Measurements from ENCODE around the gene TCEAL7. TPM values are rescaled to one million over a fixed set of nuclear protein-coding genes. Genes with fewer than 3 reads are reported as not detected.
"Not testable (repeated sequence)": the region's sequence is repeated elsewhere in the genome, so short reads cannot be mapped to it uniquely, and the experiment has no call there.

The TCEAL7 gene
- total RNA-seq, 4 donors from 2014 or later: 6.1 to 15.9 (median 8.2) TPM

GRCh38 chrX:103344606-103345005 lies 14.6 kb downstream of the TCEAL7 start:
- Histone ChIP-seq H3K27me3 (peaks cover 0 to 53% of the 10 kb centered on the region in 2 donors), H3K4me1 (no peaks in the 10 kb centered on the region), H3K27ac (no peak overlapping the region), H3K9me3 (no peaks in the 10 kb centered on the region), H3K36me3 (no peaks in the 10 kb centered on the region), H3K4me3 (no peak overlapping the region)
- no peak for DNase-seq (ENCODE audit: low spot score in 2 of 2)
- WGBS, 2 donors: 56 to 65% methylated on average over 2 of the region's 2 CpGs
- TF ChIP-seq EP300 (IDR thresholded peaks at IDR 0.05) (no peak), CTCF (IDR thresholded peaks at IDR 0.05) (no peak), POLR2A (IDR thresholded peaks at IDR 0.05) (no peak)

GRCh38 chrX:103347682-103348397 lies 17.8 kb downstream of the TCEAL7 start:
- no peaks in the 10 kb centered on the region for H3K36me3 ChIP-seq
- H3K27ac ChIP-seq: no peak overlapping the region
- TF ChIP-seq CTCF (IDR thresholded peaks at IDR 0.05) (no peak), POLR2A (IDR thresholded peaks at IDR 0.05) (no peak), EP300 (IDR thresholded peaks at IDR 0.05) (no peak)
- no peak overlapping the region for H3K4me3 ChIP-seq
- 42 to 50% methylated on average over 28 to 29 of the region's 29 CpGs for WGBS, 2 donors
- no peak for DNase-seq (ENCODE audit: low spot score in 2 of 2)
- H3K9me3 ChIP-seq: no peaks in the 10 kb centered on the region
- H3K4me1 ChIP-seq: no peaks in the 10 kb centered on the region
- peaks cover 0 to 49% of the 10 kb centered on the region in 2 donors for H3K27me3 ChIP-seq

GRCh38 chrX:103356130-103356798 lies 26.2 kb downstream of the TCEAL7 start, which contains the start of gene TCEAL9:
TCEAL9 (plus strand) TSS chrX:103356506; CDS start chrX:103357685, 1,179 bp downstream.
- peak within 1 kb of the TSS; percentile 54 to 69 (median 60) for H3K4me3 ChIP-seq
- H3K9me3 ChIP-seq: no peaks in the 10 kb centered on the region
- DNase-seq (ENCODE audit: low spot score in 2 of 2): peak; percentile 20 to 65
- peaks cover 0 to 12% of the 10 kb centered on the region in 2 donors for H3K27me3 ChIP-seq
- H3K4me1 ChIP-seq: no peaks in the 10 kb centered on the region
- TF ChIP-seq CTCF (IDR thresholded peaks at IDR 0.05): no peak
- peak; percentile 88 for TF ChIP-seq POLR2A (IDR thresholded peaks at IDR 0.05)
- peak in 1 of 2 donors; percentile 96 for TF ChIP-seq EP300 (IDR thresholded peaks at IDR 0.05)
- H3K36me3 ChIP-seq: no peaks in the 10 kb centered on the region
- 0 to 37% methylated on average over 17 to 18 of the region's 18 CpGs for WGBS, 2 donors
- H3K27ac ChIP-seq: peak within 1 kb of the TSS; percentile 81 to 97 (median 94)

- peak overlapping the region; percentile 81 to 97 (median 94) for H3K27ac ChIP-seq
- H3K27me3 ChIP-seq: peaks cover 0 to 12% of the 10 kb centered on the region in 2 donors
- no peaks in the 10 kb centered on the region for H3K9me3 ChIP-seq
- no peaks in the 10 kb centered on the region for H3K36me3 ChIP-seq
- WGBS, 2 donors: 2 to 20% methylated on average over 13 of the region's 13 CpGs
- no peaks in the 10 kb centered on the region for H3K4me1 ChIP-seq
- TF ChIP-seq CTCF (IDR thresholded peaks at IDR 0.05) (no peak), POLR2A (IDR thresholded peaks at IDR 0.05) (no peak), EP300 (IDR thresholded peaks at IDR 0.05) (no peak)
- H3K4me3 ChIP-seq: peak overlapping the region; percentile 54 to 69 (median 60)
- peak in 1 of 2 donors; percentile 16 for DNase-seq (ENCODE audit: low spot score in 2 of 2)
Observed at GRCh38 chrX:103356858-103357257, 26.8 kb downstream of the TCEAL7 start.

- Histone ChIP-seq H3K4me3 (peak overlapping the region in 1 of 4 donors; percentile 69), H3K4me1 (no peaks in the 10 kb centered on the region), H3K36me3 (no peaks in the 10 kb centered on the region), H3K27me3 (peaks cover 0 to 12% of the 10 kb centered on the region in 2 donors), H3K9me3 (no peaks in the 10 kb centered on the region), H3K27ac (peak overlapping the region in 3 of 4 donors; percentile 81 to 97 (median 92))
- no peak for DNase-seq (ENCODE audit: low spot score in 2 of 2)
- TF ChIP-seq CTCF (IDR thresholded peaks at IDR 0.05) (no peak), EP300 (IDR thresholded peaks at IDR 0.05) (no peak), POLR2A (IDR thresholded peaks at IDR 0.05) (no peak)
- WGBS, 2 donors: 89 to 93% methylated on average over 2 of the region's 2 CpGs
Observed at GRCh38 chrX:103357871-103358270, 27.8 kb downstream of the TCEAL7 start.

GRCh38 chrX:103359605-103360004 lies 29.6 kb downstream of the TCEAL7 start:
- not testable (repeated sequence) for H3K4me3 ChIP-seq; H3K27ac ChIP-seq; H3K4me1 ChIP-seq; H3K9me3 ChIP-seq; DNase-seq (ENCODE audit: low spot score in 2 of 2); H3K36me3 ChIP-seq
- peaks cover 0 to 12% of the 10 kb centered on the region in 2 donors for H3K27me3 ChIP-seq
- WGBS, 2 donors: 88 to 89% methylated on average over 3 of the region's 3 CpGs

All from tibial nerve (tissue), 4 donors.